HG03442 (cell line): ENCODE measurements around the gene TTLL8.

Experiments used
- ATAC-seq: cut with Tn5 transposase; IDR thresholded peaks from one replicate; pipeline ENCODE4 v1.9.1; 2021; ENCODE audit warnings: mild to moderate bottlenecking, moderate library complexity; ENCODE audit not compliant: unreplicated experiment

The TTLL8 gene

DNA sequence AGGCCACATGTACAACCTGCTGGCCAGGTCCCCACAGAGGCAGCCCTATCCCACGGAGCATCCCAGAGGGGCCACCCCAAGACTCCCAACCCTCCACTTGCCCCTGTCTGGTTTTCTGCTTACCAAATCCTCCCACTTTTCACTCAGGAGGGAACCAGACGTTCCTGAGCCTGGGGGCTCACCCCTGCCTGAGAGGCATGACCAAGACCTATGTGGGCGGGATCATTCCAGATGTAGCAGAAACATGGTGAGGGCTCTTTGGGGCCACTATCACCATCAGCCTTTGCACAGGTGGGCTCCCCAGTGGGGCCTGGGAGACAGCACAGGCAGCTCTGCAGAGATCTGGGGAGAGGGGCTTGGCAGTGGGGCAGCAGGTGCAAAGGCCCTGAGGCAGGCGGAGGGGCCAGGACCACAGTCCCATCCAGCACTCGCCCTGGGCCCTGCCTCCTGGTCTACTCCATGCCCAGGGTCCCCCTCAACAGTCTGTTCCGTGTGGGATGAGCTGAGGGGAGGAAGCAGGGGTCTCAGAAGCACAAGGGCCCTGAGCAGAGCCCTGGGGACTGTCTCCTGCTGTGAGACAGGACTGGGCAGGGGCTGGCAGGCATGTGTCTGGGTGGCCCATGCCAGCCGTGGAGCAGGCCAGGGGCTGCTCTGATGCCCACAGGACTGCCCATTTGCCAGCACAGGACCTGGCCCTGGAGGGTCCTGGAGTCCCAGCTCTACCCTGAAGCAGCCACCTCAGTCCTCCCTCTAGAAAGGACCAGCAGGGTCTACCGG is 88.2 kb downstream of the TTLL8 start:
- no peak for ATAC-seq

DNA sequence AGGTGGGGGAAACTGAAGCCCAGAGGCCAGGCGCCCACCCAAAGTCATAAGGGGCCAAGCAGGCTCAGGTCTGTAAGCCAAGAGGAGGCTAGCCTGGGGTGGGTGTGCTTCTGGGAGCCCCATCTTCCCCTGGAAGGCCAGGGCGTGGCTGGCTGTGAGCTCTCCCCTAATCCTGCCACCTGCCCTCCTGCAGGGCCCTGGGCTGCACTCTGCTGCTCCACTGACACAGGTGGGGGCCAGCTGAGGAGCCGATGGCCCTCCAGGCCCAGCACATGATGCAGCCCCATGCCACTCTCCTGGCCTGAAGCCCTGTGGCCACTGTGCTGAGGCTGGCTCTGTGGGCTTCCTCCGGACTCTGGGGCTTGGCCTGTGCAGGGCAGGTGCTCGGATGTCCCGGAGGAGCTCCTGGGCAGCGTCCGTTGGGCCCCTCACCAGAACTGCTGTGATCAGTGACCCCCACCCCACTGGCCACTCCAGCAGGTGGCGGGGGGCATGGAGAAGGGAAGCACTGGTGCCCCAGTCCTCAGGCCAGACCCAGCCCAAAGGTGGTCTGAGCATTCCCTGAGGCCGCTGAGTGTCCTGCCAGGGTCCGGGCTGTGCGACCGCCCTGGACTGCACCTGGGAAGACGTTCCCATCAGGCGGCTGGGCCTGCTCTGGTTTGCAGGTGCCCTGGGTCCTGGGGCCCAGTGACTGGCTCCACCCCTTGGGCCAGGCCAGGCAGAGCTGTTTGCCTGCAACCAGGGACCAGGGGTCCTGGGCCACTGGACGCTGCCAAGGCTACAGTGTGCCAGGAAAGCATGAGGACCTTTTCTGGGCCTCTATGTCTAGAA is 89.1 kb downstream of the TTLL8 start:
- ATAC-seq = no peak
